GM19035 (cell line): ENCODE results near the gene CCDC12.

Source experiments
- ATAC-seq: cut with Tn5 transposase; IDR thresholded peaks from one replicate; pipeline ENCODE4 v1.9.1; 2021; ENCODE audit not compliant: unreplicated experiment

CCDC12 gene

DNA sequence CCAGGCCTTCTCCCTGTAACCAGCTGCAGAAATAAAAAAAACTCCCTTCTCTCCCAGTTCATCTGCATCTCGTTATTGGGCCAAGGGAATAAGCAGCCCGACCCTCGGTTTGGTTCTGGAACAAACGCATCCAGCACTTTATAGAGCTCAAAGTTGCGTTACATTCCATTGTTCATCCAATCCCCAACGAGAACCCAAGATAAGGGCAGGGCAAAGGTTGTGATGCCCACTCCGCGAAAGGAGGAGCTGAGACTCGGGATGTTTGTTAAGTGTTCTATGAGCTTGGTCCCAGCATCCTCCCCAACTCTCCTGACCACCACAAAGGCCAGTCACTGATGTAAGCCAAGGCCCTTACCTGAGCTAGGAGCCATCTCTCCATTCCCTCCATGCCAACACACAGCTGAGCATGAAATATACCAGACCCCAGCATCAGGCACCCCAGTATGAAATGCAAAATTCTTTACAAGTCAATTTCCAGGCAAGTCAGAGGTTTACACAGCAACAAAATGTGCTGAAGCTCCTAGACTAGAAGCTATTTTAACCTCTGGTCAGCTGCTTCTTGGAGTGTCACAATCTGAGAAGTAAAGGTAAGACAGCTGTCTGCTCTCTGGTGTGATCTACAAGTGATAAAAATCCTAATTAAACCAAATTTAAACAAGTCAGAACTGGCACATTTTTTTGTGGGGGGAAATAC is 17.9 kb downstream of the CCDC12 start:
- no peak for ATAC-seq

DNA sequence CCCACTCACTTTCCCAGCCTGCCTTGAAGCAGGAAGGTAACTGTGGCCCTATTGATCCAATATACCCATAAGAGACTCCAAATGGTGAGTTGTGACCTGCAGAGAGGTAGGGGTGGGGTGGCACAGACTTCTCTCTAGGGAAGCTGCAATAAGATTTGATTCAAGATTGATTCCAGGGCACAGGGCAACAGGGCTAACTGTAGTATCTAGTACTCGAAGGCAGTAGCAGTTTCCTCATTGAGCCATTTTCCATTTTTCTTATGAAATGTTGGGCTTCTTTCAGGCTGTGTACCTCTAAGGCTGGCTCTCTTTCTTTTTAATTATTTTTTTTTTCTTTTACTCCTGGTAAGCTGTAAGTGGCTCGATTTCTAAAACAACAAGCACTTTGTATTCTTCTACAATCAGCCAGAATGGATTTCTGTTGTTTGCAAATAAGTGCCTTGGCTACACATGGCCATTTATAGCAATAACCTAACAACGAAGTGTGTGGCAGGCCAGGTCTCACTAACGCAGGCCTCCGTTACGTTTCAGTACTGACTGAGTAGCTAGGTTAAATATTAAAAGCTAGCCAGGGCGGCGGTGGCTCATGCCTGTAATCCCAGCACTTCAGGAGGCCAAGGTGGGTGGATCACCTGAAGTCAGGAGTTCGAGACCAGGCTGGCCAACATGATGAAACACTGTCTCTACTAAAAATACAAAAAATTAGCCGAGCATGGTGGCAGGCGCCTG is 19.3 kb downstream of the CCDC12 start:
- no peak for ATAC-seq

DNA sequence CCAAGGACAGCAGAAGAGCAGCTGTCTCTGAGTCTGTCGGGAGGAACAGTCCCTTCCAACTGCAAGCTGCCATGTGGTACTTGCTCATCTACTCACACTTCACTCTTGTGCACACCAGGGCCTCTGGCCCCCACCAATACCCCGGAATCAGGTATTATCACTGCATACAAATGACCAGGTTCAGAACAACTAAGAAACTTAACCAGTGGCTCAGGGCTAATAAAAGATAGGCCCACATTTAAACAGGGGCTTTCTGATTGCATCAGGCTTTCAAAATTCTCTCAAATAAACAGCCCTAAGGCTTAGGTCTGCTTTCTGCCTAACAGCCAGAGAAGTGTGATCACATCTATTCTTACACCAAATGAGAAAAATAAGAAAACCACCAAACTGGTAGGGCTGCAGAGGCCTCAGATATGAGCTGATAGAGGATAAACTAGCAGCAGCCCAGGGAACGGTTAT is 20.7 kb downstream of the CCDC12 start:
- no peak for ATAC-seq

DNA sequence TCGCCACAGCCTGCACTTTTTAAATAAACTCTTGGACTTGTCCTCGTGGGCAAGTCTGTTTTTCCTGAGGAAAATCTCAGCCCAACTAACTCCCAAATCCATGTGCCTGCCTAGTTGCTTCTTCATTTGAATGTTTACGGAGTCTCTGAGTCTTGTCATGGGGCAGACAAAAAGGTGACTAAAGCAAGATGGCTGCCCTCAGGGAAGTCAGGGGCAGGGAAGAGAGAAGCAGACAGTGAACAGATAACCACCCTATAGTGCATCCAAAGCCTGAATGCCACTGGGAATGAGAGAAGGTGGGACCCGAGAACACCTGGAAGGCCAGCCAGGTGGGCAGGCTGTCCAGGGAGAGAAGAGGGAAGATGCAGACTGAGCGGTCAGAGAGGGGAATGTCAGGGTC is 21.4 kb downstream of the CCDC12 start:
- no peak for ATAC-seq

DNA sequence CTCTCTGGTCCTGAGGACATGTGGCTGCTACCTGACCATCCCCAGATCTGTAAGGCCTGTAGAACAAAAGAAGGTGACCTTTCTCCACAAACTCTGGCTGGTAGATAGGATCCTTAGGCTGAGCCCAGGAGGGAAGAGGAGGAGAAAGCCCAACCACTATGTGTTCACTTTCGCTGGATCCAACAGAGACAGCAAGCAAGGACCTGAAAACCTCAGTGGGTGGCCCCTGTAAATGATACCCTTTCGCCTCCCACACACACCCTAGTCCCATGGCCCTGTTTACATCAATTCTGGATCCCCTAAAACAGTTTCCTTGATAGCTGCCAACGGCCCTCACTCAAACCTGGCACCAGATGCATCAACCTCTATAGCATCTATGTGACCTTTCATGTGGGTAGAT is 22.4 kb downstream of the CCDC12 start:
- no peak for ATAC-seq

DNA sequence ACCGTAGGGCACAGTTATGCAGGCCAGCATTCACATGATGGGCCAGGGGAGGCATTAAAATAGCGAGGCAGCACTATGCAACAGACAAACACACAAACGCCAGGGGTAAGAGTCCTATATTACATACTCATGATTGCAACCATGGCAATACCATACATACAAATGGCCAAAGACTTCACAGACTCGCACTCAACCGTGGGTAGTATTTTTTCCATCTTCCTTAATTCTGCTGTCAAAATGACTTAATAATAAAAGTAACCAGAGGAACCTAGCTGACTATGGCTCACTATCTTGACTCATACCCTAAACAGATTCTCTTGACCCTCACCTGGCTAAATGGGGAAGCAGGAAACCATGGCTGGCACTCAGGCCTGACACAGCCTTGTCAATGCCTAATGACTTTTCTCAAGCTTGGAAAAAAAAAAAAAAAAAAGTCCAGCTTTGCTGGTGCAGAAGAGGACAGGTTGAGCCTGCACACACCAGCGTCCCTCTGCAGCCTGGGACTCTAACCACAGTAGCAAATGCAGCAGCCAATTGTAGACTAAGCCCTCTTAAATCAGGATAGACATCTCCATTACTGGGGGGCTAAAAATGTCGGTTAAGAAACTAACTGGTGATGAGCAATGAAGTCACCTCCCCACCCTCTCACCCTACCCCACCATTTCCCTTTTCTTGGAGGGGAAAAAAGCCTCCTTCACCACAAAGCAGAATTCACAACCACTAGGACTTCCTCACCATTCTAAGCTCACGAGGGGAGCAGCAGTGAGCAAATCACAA is 23.1 kb downstream of the CCDC12 start:
- no peak for ATAC-seq

DNA sequence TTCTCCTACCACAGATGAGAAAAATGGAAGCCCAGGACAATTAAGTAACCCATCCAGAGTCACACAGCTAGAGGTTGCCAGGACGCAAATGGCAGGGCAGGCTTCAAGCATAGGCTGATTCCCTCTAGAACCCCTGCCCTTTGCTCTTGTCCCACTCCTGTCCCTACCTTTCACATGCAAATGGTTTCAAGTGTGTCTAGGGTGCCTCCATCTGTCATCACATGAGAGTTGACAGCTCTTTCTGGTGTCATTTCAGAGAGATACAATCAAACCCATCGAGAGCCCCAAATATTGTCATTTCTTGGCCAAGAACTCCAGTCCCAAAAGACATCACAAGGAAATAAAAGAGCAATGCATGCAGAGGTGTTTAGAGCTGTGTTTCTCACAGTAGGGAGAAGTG is 23.7 kb downstream of the CCDC12 start:
- ATAC-seq = no peak

DNA sequence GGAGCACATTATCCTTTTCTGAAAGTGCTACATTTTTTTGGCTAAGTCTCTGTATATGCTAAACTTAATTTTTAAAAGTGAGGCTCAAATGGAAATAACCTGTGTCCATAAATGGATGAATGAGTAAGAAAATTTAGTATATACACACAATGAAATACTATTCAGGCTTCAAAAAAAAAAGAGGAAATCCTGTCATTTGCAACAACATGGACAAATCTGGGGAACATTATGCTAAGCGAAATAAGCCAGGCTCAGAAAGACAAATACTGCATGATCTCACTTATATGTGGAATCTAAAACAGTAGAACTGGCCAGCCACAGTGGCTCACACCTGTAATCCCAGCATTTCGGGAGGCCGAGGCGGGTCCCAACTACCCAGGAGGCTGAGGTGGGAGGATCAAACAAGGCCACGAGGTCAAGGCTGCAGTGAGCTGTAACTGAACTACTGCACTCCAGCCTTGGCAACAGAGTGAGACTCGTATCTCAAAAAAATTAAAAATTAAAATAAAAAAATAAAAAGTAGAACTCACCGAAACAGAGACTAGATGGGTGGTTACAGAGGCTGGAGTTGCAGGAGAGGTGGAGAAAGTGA is 25.8 kb downstream of the CCDC12 start:
- ATAC-seq = no peak

DNA sequence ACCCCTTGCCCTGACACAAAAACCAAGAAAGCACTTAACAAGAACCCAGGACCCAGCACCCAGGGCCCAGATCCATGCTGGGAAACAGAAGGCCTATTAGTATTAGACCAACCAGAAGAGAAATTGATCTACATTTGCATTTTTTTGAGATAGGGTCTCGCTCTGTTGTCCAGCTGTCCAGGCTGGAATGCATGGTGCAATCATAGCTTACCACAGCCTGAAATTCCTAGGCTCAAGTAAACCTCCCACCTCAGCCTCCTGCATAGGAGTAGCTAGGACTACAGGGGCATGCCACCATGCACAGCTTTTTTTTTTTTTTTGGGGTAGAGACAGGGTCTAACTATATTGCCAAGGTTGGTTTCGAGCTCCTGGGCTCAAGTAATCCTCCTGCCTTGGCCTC is 26.4 kb downstream of the CCDC12 start:
- ATAC-seq = no peak

DNA sequence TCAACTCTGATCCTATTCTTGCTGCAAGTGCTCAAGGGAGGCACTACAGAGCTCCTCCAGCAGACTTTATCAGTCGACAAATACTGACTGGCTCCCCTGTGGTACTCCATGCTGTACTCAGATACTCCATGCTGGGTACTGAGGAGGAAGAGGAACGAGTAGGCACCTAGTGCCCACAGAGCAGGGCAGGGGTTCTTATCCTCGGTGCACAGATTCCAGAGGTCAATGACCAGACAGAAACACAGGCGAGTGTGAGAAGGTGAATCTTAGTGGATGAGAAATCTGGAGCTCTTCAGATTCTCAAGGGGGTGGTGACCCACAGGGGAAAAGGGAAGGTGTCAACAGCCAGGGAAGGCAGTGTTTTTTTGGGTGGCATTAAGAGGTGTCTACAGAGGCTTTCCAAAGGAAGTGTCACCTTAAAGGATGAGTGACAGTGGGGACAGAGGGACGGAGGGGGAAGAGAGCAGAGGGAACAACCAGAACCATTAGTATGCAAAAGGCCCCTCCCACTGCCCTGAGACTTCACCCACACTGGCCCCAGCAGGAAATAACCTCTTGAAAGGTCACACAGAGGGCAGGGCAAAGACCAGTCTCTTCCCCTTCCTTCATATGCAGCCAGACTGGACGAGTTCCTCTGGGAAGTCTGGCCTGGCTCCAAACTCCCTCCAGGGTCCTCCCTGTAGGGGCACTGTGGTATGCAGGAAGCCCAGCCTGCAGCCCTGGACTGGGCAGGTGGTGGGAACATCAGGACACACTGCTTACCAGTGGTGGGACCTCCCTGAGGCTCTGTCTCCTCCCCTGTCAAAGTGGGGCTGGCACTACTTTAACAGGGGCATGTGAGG is 27.5 kb downstream of the CCDC12 start:
- ATAC-seq = peak; percentile 58

DNA sequence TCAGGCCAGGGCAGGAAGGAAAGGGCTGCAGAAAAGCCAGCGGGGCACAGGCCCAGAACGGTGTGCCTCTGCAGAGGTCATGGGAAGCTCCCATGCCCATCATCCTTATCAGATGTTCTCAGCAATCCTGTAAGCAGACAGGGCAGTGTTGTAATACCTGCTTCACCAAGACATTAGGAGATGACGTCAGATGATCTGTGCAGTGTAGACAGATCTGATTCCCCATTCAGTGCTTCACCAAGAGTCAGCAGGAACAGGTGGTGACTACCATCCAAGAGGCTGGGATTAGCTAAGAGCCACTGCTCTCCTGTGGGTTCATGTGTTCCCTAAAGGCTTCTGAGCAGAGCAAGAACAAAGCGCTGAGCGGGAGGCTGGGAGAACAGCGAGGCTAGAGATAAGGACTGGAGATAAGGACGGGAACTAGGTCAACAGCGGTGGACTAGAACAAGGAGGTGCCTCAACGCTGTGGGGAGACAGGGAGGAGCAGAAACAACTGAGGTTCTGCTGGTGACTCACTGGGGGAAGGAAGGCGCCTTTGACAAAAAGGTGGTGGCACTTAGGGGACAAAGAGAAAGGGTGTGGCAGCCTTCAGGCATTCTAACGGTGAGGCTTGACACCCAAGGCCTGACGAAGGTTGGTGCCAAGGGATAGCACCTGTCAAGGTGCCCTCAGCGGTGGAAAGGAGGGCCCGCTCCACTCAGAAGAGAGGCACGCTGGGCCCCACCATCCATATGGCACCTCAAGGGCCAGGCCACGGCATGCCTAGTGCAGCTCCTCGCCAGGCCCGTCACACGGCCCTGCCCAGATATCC is 28.4 kb downstream of the CCDC12 start:
- ATAC-seq = no peak

DNA sequence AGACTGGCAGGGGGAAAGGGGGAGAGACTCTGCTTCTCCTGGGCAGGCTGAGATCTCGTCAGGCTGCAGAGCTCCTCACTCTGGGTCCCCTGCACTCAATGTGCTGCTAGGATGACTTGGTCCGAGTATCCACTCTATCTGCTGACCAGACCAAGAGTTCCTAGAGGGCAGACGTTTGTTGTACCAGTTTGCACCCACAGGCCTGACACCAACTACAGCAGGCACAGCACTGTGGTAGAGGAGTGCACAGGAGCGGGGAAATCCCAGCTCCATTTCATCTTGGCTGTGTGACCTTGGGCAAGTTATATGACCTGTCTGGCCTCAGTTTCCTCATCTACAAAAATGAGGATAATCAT is 29.0 kb downstream of the CCDC12 start:
- no peak for ATAC-seq

DNA sequence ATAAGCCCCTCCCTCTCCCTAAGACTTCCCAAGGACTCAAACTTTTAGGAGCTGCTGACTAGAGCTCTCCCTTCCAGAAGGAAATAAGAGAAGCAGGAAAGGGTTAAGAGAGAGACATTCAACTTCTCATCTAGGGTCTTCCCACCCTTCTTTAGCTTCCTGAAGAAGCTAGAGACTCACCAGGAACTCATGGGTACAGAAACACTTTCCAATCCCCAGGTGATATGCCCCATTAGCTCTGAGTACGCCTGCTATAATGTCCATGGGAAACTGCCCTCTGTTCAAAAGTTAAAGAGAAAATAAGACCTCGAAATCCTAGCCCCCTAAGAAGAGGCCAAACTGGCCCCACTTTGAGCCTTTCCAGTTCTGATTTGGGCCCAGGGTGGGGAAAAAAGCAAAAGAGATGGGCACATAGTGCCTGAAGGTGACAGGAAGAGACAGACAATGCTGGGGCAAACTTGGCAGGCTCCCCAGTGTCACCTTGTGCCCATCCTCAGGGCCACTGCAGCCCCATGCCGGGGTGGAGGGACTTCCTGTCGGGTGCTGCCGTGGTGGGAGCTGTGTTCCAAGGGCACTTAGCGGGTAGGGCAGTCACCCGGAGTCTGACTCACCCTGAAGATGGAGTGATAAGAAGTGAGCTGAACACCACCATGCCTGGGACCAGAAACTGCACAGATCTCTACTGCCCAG is 29.5 kb downstream of the CCDC12 start:
- ATAC-seq = no peak

DNA sequence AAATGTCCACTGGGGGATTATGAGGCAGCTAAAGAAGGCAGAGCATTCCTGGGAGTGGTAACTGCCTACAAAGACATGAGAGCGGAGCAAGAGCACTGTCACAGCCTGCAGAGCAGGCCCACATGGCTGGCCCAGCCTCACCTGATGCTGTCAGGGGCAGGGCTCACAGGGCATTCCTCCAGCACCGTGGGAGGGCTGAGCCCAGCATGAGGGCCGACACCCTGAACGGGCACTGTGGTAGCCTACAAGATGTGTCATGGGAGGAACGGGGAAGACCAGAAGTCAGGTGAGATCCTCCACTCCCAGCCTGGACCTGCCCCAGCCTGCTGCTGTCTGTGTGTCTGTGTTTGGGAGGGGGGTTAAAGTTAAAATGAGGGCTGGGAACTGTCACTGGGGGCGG is 30.1 kb downstream of the CCDC12 start:
- ATAC-seq = no peak

DNA sequence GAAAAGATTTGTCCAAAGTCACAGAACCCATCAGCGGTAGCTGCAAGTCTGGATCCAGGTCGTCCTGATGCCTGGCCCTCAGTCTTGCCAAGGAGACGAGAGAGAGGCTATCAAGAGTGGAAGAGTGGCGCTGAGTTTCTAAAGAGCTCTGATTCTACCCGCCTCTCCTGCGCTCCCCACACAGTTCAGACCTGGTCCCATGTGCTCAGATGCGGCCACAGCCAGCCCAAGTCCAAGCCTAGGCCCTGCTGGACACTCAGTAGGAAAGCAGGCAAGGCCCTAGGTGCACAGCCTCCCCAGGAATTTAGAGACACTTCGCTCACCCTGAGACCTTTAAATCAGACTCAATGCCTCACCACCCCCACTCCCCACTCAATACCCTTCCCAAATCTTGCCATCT is 32.4 kb downstream of the CCDC12 start:
- ATAC-seq = no peak

DNA sequence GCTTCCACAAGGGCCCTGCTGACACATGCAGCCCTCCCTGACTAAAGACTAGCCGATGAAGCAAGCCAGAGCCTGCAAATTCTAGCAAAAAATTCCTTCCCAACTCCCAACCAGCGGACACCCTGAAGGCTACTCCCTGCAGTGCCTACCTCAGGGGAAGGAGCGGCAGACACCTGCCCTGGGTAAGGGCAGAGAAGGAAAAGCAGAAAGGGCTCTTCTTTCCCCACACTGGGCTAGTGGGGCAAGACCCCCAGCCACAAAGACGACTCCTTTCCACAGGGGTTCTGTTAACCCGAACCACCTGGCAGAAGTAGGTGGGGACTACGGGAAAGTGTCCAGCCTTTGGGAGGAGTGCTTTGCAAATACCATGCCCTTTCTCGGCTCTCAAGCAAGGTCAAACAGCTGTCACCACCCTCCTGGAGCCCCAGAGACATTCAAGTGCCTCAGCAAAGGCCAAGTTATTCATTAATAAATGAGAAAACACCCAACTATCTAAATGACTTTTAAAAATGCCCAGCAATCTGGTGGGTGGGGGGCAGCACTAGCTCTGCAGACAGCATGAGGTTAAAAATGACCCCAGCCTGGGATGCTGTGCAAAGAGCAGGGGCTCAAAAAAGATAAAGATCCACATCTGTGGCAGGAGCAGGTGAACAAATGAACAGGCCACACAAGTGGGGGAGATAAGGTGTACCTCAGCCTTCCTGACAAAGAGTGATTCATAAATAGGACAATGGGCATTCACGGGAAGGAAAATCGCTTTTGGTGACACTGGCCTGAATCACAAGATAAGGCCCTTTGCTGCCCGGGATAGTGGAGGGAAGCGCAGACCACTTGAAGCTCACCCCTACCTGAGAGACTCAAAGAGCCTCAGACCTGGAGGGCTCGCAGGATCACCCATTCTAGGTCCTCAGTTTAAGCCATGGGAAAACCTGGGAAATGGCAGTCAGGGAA is 33.0 kb downstream of the CCDC12 start:
- no peak for ATAC-seq

DNA sequence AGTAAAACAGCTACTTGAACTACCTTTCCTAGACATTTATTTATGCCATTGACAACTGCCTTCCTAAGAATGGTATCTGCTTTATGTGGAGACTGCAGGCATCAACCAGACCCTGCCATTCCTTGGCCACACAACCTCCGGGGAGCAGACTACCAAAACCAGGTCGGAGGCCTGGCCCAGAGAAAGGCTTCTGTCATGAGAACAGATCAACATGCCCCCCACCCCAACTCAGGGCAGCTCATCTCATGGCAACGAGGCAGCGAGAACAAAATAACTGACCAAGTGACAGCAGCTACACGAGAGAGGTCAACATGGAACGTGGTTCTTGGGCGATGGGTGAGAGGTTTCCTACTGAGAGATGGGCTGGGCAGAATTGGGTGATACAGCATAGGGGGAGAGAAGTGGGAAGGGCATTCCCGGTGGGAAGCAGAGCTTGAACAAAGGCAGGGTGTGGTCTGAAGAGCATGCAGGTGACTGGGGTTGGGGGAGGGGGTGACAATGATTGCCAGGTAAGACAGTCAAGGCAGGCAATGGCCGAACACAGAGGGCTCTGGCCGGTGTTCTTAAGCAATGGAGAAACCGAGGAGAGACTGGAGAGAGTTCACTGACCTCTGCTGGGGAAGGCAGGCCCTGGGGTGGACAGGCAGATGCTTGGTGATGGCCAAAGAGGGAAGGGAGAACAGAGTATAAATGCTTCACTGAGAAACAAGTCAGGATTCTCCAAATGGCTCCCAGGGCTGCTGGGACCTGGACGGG is 33.9 kb downstream of the CCDC12 start:
- ATAC-seq = no peak
